Neutrophil (primary cell): ENCODE results near the gene PLA2G4B.

Experiments
- H3K27ac ChIP-seq: fragments of 200-600 bp; sonication (generic); 2 replicates; pipeline ENCODE4 v1.5.1; 2016; ENCODE audit warnings: mild to moderate bottlenecking, moderate library complexity
- H3K27me3 ChIP-seq: fragments of 200-600 bp; sonication (generic); 2 replicates; pipeline ENCODE4 v1.6.0; 2016; ENCODE audit warnings: mild to moderate bottlenecking
- H3K36me3 ChIP-seq: fragments of 200-600 bp; sonication (generic); 2 replicates; pipeline ENCODE4 v1.5.1; 2017
- H3K4me1 ChIP-seq, 2 experiments: fragments of 200-600 bp in 1 of 2; sonication (generic) in 1 of 2; 1 replicate in 1 of 2; 2 replicates in 1 of 2; pipeline versions ENCODE4 v1.5.1 to v1.6.1; 2013 to 2016; ENCODE audit warnings: low read depth in 1 of 2, low read length in 1 of 2, mild to moderate bottlenecking in 1 of 2, moderate library complexity in 1 of 2; ENCODE audit not compliant: control insufficient read depth in 1 of 2, insufficient read depth in 1 of 2
- H3K4me3 ChIP-seq, 2 experiments: fragments of 200-600 bp in 1 of 2; sonication (generic) in 1 of 2; 1 replicate in 1 of 2; 2 replicates in 1 of 2; pipeline ENCODE4 v1.5.1; 2013 to 2016; ENCODE audit warnings: low read depth in 1 of 2, low read length in 1 of 2, mild to moderate bottlenecking in 1 of 2, moderate library complexity in 1 of 2
- H3K9me3 ChIP-seq: fragments of 200-600 bp; sonication (generic); 2 replicates; pipeline ENCODE4 v1.5.1; 2016
- TF ChIP-seq, protein P1 (sequence below): fragments of 200-600 bp; sonication (generic); IDR thresholded peaks from 2 replicates; pipeline ENCODE4 v1.5.1; 2016; ENCODE audit warnings: antibody characterized with exemption

The PLA2G4B gene

DNA sequence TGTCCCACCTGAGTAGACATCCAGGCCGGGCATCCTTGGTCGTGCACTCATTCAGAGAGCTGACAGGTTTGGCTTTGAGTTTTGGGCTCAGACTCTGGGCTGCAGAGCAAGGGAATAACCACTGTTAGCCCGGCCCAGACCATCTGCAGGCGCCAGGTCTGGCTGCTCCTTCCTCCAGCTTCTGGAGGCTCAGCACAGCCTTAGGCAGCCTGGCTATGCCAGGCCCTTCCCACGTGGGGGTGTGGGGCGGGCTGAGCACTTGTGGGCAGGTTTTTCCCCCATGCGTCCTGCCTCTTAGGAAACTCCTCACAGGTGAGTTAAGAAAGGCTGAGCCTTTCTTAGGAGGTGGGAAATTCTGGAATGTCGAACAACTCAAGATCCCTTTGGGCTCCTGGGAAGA is 11.2 kb downstream of the PLA2G4B start:
- no peaks in the 10 kb centered on the region for H3K4me1 ChIP-seq
- no peak overlapping the region for H3K4me3 ChIP-seq
- H3K9me3 ChIP-seq, result no peaks in the 10 kb centered on the region
- TF ChIP-seq, protein P1, sequence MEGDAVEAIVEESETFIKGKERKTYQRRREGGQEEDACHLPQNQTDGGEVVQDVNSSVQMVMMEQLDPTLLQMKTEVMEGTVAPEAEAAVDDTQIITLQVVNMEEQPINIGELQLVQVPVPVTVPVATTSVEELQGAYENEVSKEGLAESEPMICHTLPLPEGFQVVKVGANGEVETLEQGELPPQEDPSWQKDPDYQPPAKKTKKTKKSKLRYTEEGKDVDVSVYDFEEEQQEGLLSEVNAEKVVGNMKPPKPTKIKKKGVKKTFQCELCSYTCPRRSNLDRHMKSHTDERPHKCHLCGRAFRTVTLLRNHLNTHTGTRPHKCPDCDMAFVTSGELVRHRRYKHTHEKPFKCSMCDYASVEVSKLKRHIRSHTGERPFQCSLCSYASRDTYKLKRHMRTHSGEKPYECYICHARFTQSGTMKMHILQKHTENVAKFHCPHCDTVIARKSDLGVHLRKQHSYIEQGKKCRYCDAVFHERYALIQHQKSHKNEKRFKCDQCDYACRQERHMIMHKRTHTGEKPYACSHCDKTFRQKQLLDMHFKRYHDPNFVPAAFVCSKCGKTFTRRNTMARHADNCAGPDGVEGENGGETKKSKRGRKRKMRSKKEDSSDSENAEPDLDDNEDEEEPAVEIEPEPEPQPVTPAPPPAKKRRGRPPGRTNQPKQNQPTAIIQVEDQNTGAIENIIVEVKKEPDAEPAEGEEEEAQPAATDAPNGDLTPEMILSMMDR, result no peak
- H3K36me3 ChIP-seq, result peaks cover 46% of the 10 kb centered on the region
- H3K27me3 ChIP-seq, result peaks cover 12% of the 10 kb centered on the region
- H3K27ac ChIP-seq, result no peak overlapping the region

- Histone ChIP-seq H3K9me3 (no peaks in the 10 kb centered on the region), H3K27me3 (peaks cover 12% of the 10 kb centered on the region), H3K4me1 (no peaks in the 10 kb centered on the region), H3K36me3 (peaks cover 38% of the 10 kb centered on the region), H3K27ac (no peak overlapping the region), H3K4me3 (no peak overlapping the region)
- TF ChIP-seq, protein P1, result no peak
These were observed 12.0 kb downstream of the PLA2G4B start for GRCh38 chr15:41850482-41851166.

GRCh38 chr15:41851167-41851523 is 12.5 kb downstream of the PLA2G4B start:
- TF ChIP-seq, protein P1, result no peak
- H3K27ac ChIP-seq, result no peak overlapping the region
- no peaks in the 10 kb centered on the region for H3K4me1 ChIP-seq
- H3K9me3 ChIP-seq, result no peaks in the 10 kb centered on the region
- H3K27me3 ChIP-seq, result peaks cover 12% of the 10 kb centered on the region
- H3K36me3 ChIP-seq, result peaks cover 33% of the 10 kb centered on the region
- no peak overlapping the region for H3K4me3 ChIP-seq

- H3K36me3 ChIP-seq, result peaks cover 26% of the 10 kb centered on the region
- no peaks in the 10 kb centered on the region for H3K4me1 ChIP-seq
- no peak overlapping the region for H3K4me3 ChIP-seq
- no peaks in the 10 kb centered on the region for H3K9me3 ChIP-seq
- TF ChIP-seq, protein P1, result no peak
- peaks cover 12% of the 10 kb centered on the region for H3K27me3 ChIP-seq
- no peak overlapping the region for H3K27ac ChIP-seq
These were observed 13.2 kb downstream of the PLA2G4B start for GRCh38 chr15:41851755-41852370.

- Histone ChIP-seq H3K27ac (no peak overlapping the region), H3K27me3 (peaks cover 12% of the 10 kb centered on the region), H3K36me3 (peaks cover 15% of the 10 kb centered on the region), H3K9me3 (no peaks in the 10 kb centered on the region), H3K4me1 (no peaks in the 10 kb centered on the region), H3K4me3 (no peak overlapping the region)
- TF ChIP-seq, protein P1, result no peak
These were observed 14.3 kb downstream of the PLA2G4B start for GRCh38 chr15:41852736-41853590.
